DND-41 (cell line): ENCODE data around the gene HMGN3.

Source experiments
- EZH2 ChIP-seq: IDR thresholded peaks from 3 replicates; pipeline ENCODE4 v1.6.1; 2012; ENCODE audit warnings: borderline replicate concordance, low read depth, mild to moderate bottlenecking, moderate library complexity, low read length, inconsistent platforms; ENCODE audit not compliant: severe bottlenecking
- TF ChIP-seq, protein P1 (sequence below): IDR thresholded peaks from 2 replicates; pipeline ENCODE4 v1.5.1; 2012; ENCODE audit warnings: borderline replicate concordance, low read length, moderate library complexity, mild to moderate bottlenecking; ENCODE audit not compliant: poor library complexity, severe bottlenecking; ENCODE audit errors: extremely low read depth

DNA sequence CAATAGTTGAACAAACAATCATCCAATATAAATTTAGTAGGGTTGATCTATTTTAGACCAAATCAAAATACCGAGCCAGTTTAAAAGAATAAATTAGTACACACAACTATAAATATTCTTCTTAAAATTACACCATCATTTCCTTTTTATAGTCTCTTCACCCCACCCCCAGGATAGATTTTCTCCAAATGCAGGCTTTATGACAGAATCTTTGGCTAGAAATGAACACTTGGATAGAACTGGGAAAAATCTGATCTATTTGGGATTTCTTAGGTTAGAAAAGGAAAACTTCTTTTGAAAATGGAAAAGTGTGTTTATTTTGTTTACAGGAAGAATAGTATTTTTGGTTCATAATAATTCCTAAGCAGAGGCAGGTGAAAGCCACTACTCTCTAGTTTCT is 74.6 kb downstream of the HMGN3 start:
- TF ChIP-seq, protein P1, sequence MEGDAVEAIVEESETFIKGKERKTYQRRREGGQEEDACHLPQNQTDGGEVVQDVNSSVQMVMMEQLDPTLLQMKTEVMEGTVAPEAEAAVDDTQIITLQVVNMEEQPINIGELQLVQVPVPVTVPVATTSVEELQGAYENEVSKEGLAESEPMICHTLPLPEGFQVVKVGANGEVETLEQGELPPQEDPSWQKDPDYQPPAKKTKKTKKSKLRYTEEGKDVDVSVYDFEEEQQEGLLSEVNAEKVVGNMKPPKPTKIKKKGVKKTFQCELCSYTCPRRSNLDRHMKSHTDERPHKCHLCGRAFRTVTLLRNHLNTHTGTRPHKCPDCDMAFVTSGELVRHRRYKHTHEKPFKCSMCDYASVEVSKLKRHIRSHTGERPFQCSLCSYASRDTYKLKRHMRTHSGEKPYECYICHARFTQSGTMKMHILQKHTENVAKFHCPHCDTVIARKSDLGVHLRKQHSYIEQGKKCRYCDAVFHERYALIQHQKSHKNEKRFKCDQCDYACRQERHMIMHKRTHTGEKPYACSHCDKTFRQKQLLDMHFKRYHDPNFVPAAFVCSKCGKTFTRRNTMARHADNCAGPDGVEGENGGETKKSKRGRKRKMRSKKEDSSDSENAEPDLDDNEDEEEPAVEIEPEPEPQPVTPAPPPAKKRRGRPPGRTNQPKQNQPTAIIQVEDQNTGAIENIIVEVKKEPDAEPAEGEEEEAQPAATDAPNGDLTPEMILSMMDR, result no peak
- TF ChIP-seq EZH2, result no peak
